ENCODE results near the gene GADD45GIP1. TPM values are rescaled to one million over a fixed set of nuclear protein-coding genes. Genes with fewer than 3 reads are reported as not detected.

The GADD45GIP1 gene
- total RNA-seq, 1 experiment from 2014 or later, result 35.9 TPM

- Histone ChIP-seq H4K20me1 (ENCODE audit: insufficient read depth) (no peaks in the 10 kb centered on the region), H3K4me3 (replicated peaks in 1 of 2; ENCODE audit: low read depth in 1 of 2, low read length in 2 of 2) (no peak overlapping the region), H2AFZ (ENCODE audit: low read depth, low read length, poor library complexity, severe bottlenecking) (no peak overlapping the region), H3K9me3 (ENCODE audit: control insufficient read depth in 1 of 2, insufficient read depth in 1 of 2, low read depth in 1 of 2, low read length in 2 of 2) (no peaks in the 10 kb centered on the region), H3K36me3 (ENCODE audit: control insufficient read depth in 1 of 2, insufficient read depth in 2 of 2, low read length in 2 of 2) (no peaks in the 10 kb centered on the region), H3K9ac (ENCODE audit: low read length) (no peak overlapping the region), H3K27ac (ENCODE audit: low read depth, low read length) (no peak overlapping the region), H3K27me3 (ENCODE audit: insufficient read depth, low read length) (no peaks in the 10 kb centered on the region), H3K9me2 (ENCODE audit: insufficient read depth) (no peaks in the 10 kb centered on the region), H3K4me2 (ENCODE audit: low read length) (no peak overlapping the region), H3K79me2 (ENCODE audit: insufficient read depth, low read length) (no peaks in the 10 kb centered on the region), H3K4me1 (ENCODE audit: control insufficient read depth in 1 of 2, insufficient read depth in 2 of 2, low read length in 2 of 2) (peaks cover 0 to 5% of the 10 kb centered on the region in 2 experiments; a peak in 2 of 4 replicates)
- RAD21 ChIA-PET (ENCODE audit: low non-redundant PET in 1 of 2, low total read pairs in 2 of 2, uncharacterized antibody in 2 of 2, unreplicated experiment in 2 of 2), result no interaction called here
- DNase-seq (ENCODE audit: low read depth, low spot score) (no peak), ATAC-seq (no peak)
- POLR2A ChIA-PET, result interaction anchor here (1.4 kb wide), 1 partner anchor 49 kb away, joined by 3 read pairs; no protein-coding TSS in a partner anchor
- TF ChIP-seq JUND (IDR thresholded peaks at IDR 0.05) (no peak), ZFX (IDR thresholded peaks at IDR 0.05) (no peak), ZBTB33 (IDR thresholded peaks at IDR 0.05; ENCODE audit: extremely low read depth, insufficient replicate concordance, low read length) (no peak)
- no TSS peak for BruUV-seq (replicated peaks)
- CTCF ChIA-PET, result interaction anchor here (1.1 kb wide), 1 partner anchor 56 kb away, joined by 5 read pairs; no protein-coding TSS in a partner anchor
- intact Hi-C loops (cut with micrococcal nuclease), result no loop called here
Observed at GRCh38 chr19:13005253-13005652, 48.2 kb upstream of the GADD45GIP1 start.

GRCh38 chr19:13004273-13004672, 47.2 kb upstream of the GADD45GIP1 start:
- Histone ChIP-seq H3K4me2 (ENCODE audit: low read length) (no peak overlapping the region), H3K9me2 (ENCODE audit: insufficient read depth) (no peaks in the 10 kb centered on the region), H3K4me1 (ENCODE audit: control insufficient read depth in 1 of 2, insufficient read depth in 2 of 2, low read length in 2 of 2) (peaks cover 0 to 2% of the 10 kb centered on the region in 2 experiments; a peak in 2 of 4 replicates), H3K27ac (ENCODE audit: low read depth, low read length) (no peak overlapping the region), H3K4me3 (replicated peaks in 1 of 2; ENCODE audit: low read depth in 1 of 2, low read length in 2 of 2) (no peak overlapping the region), H2AFZ (ENCODE audit: low read depth, low read length, poor library complexity, severe bottlenecking) (no peak overlapping the region), H3K9ac (ENCODE audit: low read length) (no peak overlapping the region), H3K79me2 (ENCODE audit: insufficient read depth, low read length) (no peaks in the 10 kb centered on the region), H3K36me3 (ENCODE audit: control insufficient read depth in 1 of 2, insufficient read depth in 2 of 2, low read length in 2 of 2) (no peaks in the 10 kb centered on the region), H3K27me3 (ENCODE audit: insufficient read depth, low read length) (no peaks in the 10 kb centered on the region), H3K9me3 (ENCODE audit: control insufficient read depth in 1 of 2, insufficient read depth in 1 of 2, low read depth in 1 of 2, low read length in 2 of 2) (no peaks in the 10 kb centered on the region), H4K20me1 (ENCODE audit: insufficient read depth) (no peaks in the 10 kb centered on the region)
- no peak for DNase-seq (ENCODE audit: low read depth, low spot score)
- ChIA-PET CTCF (no interaction called here), RAD21 (ENCODE audit: low non-redundant PET in 1 of 2, low total read pairs in 2 of 2, uncharacterized antibody in 2 of 2, unreplicated experiment in 2 of 2) (no interaction called here), POLR2A (interaction anchor here (1.4 kb wide), 1 partner anchor 50 kb away, joined by 3 read pairs; no protein-coding TSS in a partner anchor)
- no peak for ATAC-seq
- no peak for TF ChIP-seq SP1 (IDR thresholded peaks at IDR 0.05; ENCODE audit: low read depth)
- intact Hi-C loops (cut with micrococcal nuclease), result no loop called here
- BruUV-seq (replicated peaks), result no TSS peak
